ENCODE data around the gene HTR3D. TPM values are rescaled to one million over a fixed set of nuclear protein-coding genes. Genes with fewer than 3 reads are reported as not detected.

Gene HTR3D
- total RNA-seq, 1 experiment from 2014 or later = not detected

- H3K9ac ChIP-seq (ENCODE audit: low read length) = no peak overlapping the region
- H3K4me2 ChIP-seq (ENCODE audit: low read length) = no peak overlapping the region
- H3K27me3 ChIP-seq (ENCODE audit: insufficient read depth, low read length) = no peaks in the 10 kb centered on the region
- TF ChIP-seq REST (IDR thresholded peaks at IDR 0.05; ENCODE audit: low read depth) = no peak
- ChIA-PET POLR2A (no interaction called here), RAD21 (ENCODE audit: low non-redundant PET in 1 of 2, low total read pairs in 2 of 2, uncharacterized antibody in 2 of 2, unreplicated experiment in 2 of 2) (no interaction called here), CTCF (no interaction called here)
- H3K27ac ChIP-seq (ENCODE audit: low read depth, low read length) = no peak overlapping the region
- no peaks in the 10 kb centered on the region for H3K9me3 ChIP-seq (ENCODE audit: control insufficient read depth in 1 of 2, insufficient read depth in 1 of 2, low read depth in 1 of 2, low read length in 2 of 2)
- H3K9me2 ChIP-seq (ENCODE audit: insufficient read depth) = no peaks in the 10 kb centered on the region
- H3K79me2 ChIP-seq (ENCODE audit: insufficient read depth, low read length) = no peaks in the 10 kb centered on the region
- no TSS peak for BruUV-seq (replicated peaks)
- ATAC-seq (no peak), DNase-seq (ENCODE audit: low read depth, low spot score) (no peak)
- H2AFZ ChIP-seq (ENCODE audit: low read depth, low read length, poor library complexity, severe bottlenecking) = no peak overlapping the region
- no peaks in the 10 kb centered on the region for H3K36me3 ChIP-seq (ENCODE audit: control insufficient read depth in 1 of 2, insufficient read depth in 2 of 2, low read length in 2 of 2)
- H3K4me3 ChIP-seq (replicated peaks in 1 of 2; ENCODE audit: low read depth in 1 of 2, low read length in 2 of 2) = no peak overlapping the region
- peaks cover 0 to 3% of the 10 kb centered on the region in 2 experiments; a peak in 1 of 4 replicates for H3K4me1 ChIP-seq (ENCODE audit: control insufficient read depth in 1 of 2, insufficient read depth in 2 of 2, low read length in 2 of 2)
- no peaks in the 10 kb centered on the region for H4K20me1 ChIP-seq (ENCODE audit: insufficient read depth)
- intact Hi-C loops (cut with micrococcal nuclease) = no loop called here
Observed at GRCh38 chr3:184062637-184063036, 31.1 kb downstream of the HTR3D start.

GRCh38 chr3:184066211-184066610 is 34.7 kb downstream of the HTR3D start:
- intact Hi-C loops (cut with micrococcal nuclease) = no loop called here
- H3K27ac ChIP-seq (ENCODE audit: low read depth, low read length) = no peak overlapping the region
- H3K9me2 ChIP-seq (ENCODE audit: insufficient read depth) = no peaks in the 10 kb centered on the region
- H3K4me3 ChIP-seq (replicated peaks in 1 of 2; ENCODE audit: low read depth in 1 of 2, low read length in 2 of 2) = no peak overlapping the region
- H3K4me2 ChIP-seq (ENCODE audit: low read length) = no peak overlapping the region
- no peaks in the 10 kb centered on the region for H3K79me2 ChIP-seq (ENCODE audit: insufficient read depth, low read length)
- no peaks in the 10 kb centered on the region for H4K20me1 ChIP-seq (ENCODE audit: insufficient read depth)
- no peak overlapping the region for H2AFZ ChIP-seq (ENCODE audit: low read depth, low read length, poor library complexity, severe bottlenecking)
- H3K27me3 ChIP-seq (ENCODE audit: insufficient read depth, low read length) = no peaks in the 10 kb centered on the region
- DNase-seq (ENCODE audit: low read depth, low spot score) = no peak
- ChIA-PET RAD21 (ENCODE audit: low non-redundant PET in 1 of 2, low total read pairs in 2 of 2, uncharacterized antibody in 2 of 2, unreplicated experiment in 2 of 2) (no interaction called here), CTCF (no interaction called here), POLR2A (no interaction called here)
- ATAC-seq = no peak
- no peaks in the 10 kb centered on the region for H3K4me1 ChIP-seq (ENCODE audit: control insufficient read depth in 1 of 2, insufficient read depth in 2 of 2, low read length in 2 of 2)
- BruUV-seq (replicated peaks) = no TSS peak
- H3K9me3 ChIP-seq (ENCODE audit: control insufficient read depth in 1 of 2, insufficient read depth in 1 of 2, low read depth in 1 of 2, low read length in 2 of 2) = no peaks in the 10 kb centered on the region
- no peaks in the 10 kb centered on the region for H3K36me3 ChIP-seq (ENCODE audit: control insufficient read depth in 1 of 2, insufficient read depth in 2 of 2, low read length in 2 of 2)
- H3K9ac ChIP-seq (ENCODE audit: low read length) = no peak overlapping the region
- no peak for TF ChIP-seq MAX (IDR thresholded peaks at IDR 0.05)
- TF ChIP-seq SRF (IDR thresholded peaks at IDR 0.05; ENCODE audit: low read depth) = no peak
- TF ChIP-seq JUND (IDR thresholded peaks at IDR 0.05) = no peak
- TF ChIP-seq FOSL1 (IDR thresholded peaks at IDR 0.05; ENCODE audit: low read depth) = no peak
- no peak for TF ChIP-seq ATF3 (IDR thresholded peaks at IDR 0.05)
- TF ChIP-seq ZFX (IDR thresholded peaks at IDR 0.05) = no peak
- no peak for TF ChIP-seq ZBTB33 (IDR thresholded peaks at IDR 0.05; ENCODE audit: extremely low read depth, insufficient replicate concordance, low read length)
- no peak for TF ChIP-seq EZH2phosphoT487 (IDR thresholded peaks at IDR 0.05; ENCODE audit: borderline replicate concordance)
- no peak for TF ChIP-seq CEBPB (IDR thresholded peaks at IDR 0.05; ENCODE audit: low read depth)
- TF ChIP-seq SP1 (IDR thresholded peaks at IDR 0.05; ENCODE audit: low read depth) = no peak
- no peak for TF ChIP-seq CTCF (IDR thresholded peaks at IDR 0.05 in 2 of 3, conservative IDR thresholded peaks at IDR 0.05 in 1 of 3; ENCODE audit: borderline replicate concordance in 1 of 3, insufficient read depth in 1 of 3, low read depth in 2 of 3, low read length in 2 of 3)
- no peak for TF ChIP-seq YY1 (IDR thresholded peaks at IDR 0.05; ENCODE audit: extremely low read depth, insufficient replicate concordance, low read depth, low read length)

Data from HCT116 (cell line).